OCI-LY7 (cell line): ENCODE measurements around the gene CMIP. TPM values are rescaled to one million over a fixed set of nuclear protein-coding genes. Genes with fewer than 3 reads are reported as not detected.

Experiments used
- BruUV-seq: library from RNA; stranded (reverse); fragments of 400-500 nt; replicated peaks from 2 replicates; lab custom pipeline; 2021; lab: Mats Ljungman, UMichigan
- CTCF ChIA-PET: fragments of 300-600 bp; sonication (Branson Sonifier 250); formaldehyde crosslinking; loops from one replicate; lab custom pipeline; 2022; ENCODE audit warnings: antibody characterized with exemption; ENCODE audit not compliant: unreplicated experiment; lab: Charles Lee
- POLR2A ChIA-PET: fragments of 300-600 bp; sonication (Branson Sonifier 250); formaldehyde crosslinking; loops from one replicate; lab custom pipeline; 2022; ENCODE audit warnings: antibody characterized with exemption; lab: Charles Lee
- DNase-seq: peaks from one replicate; pipeline ENCODE4 v3.0.0-alpha.2; 2015; ENCODE audit warnings: low spot score
- H2AFZ ChIP-seq: fragments of 200-600 bp; sonication (generic), shearing (Covaris generic); 2 replicates; pipeline ENCODE4 v1.6.1; 2014; ENCODE audit warnings: mild to moderate bottlenecking, antibody characterized with exemption, low read length, moderate library complexity
- H3K27ac ChIP-seq: fragments of 200-600 bp; sonication (generic); 2 replicates; pipeline ENCODE4 v1.5.1; 2014; ENCODE audit warnings: mixed run types, low read depth, mild to moderate bottlenecking, moderate library complexity, low read length, inconsistent platforms; ENCODE audit not compliant: poor library complexity, severe bottlenecking
- H3K36me3 ChIP-seq: fragments of 200-600 bp; sonication (generic); 2 replicates; pipeline ENCODE4 v1.6.1; 2014; ENCODE audit warnings: mild to moderate bottlenecking, antibody characterized with exemption, low read length, moderate library complexity, mixed read lengths; ENCODE audit not compliant: insufficient read depth
- H3K4me1 ChIP-seq: fragments of 200-600 bp; sonication (generic); 2 replicates; pipeline ENCODE4 v1.5.1; 2014; ENCODE audit warnings: mild to moderate bottlenecking, low read length; ENCODE audit not compliant: insufficient read depth, poor library complexity, severe bottlenecking
- H3K4me2 ChIP-seq: fragments of 200-600 bp; sonication (generic); 2 replicates; pipeline ENCODE4 v1.6.1; 2014; ENCODE audit warnings: mild to moderate bottlenecking, low read length
- H3K4me3 ChIP-seq: fragments of 200-600 bp; sonication (generic); 2 replicates; pipeline ENCODE4 v1.5.1; 2014; ENCODE audit warnings: mild to moderate bottlenecking, low read depth, low read length; ENCODE audit not compliant: poor library complexity, severe bottlenecking
- H3K79me2 ChIP-seq: fragments of 200-600 bp; sonication (generic); 2 replicates; pipeline ENCODE4 v1.6.1; 2016; ENCODE audit warnings: low read depth, mild to moderate bottlenecking, low read length, moderate library complexity, mixed read lengths; ENCODE audit not compliant: insufficient read depth
- H3K9me2 ChIP-seq: fragments of 200-600 bp; sonication (generic); 2 replicates; pipeline ENCODE4 v1.6.1; 2016; ENCODE audit warnings: mild to moderate bottlenecking, low read length, mixed read lengths; ENCODE audit not compliant: insufficient read depth
- H3K9me3 ChIP-seq: fragments of 200-600 bp; sonication (generic); 2 replicates; pipeline ENCODE4 v1.6.1; 2014; ENCODE audit warnings: mild to moderate bottlenecking, mixed run types, low read length, mixed read lengths
- H4K20me1 ChIP-seq: fragments of 200-600 bp; sonication (generic); 2 replicates; pipeline ENCODE4 v1.6.1; 2014; ENCODE audit warnings: mild to moderate bottlenecking, antibody characterized with exemption, low read length, moderate library complexity, mixed read lengths; ENCODE audit not compliant: insufficient read depth
- EZH2phosphoT487 ChIP-seq: fragments of 200-600 bp; sonication (generic); IDR thresholded peaks from 2 replicates; pipeline ENCODE4 v1.6.1; 2018; ENCODE audit warnings: low read depth, borderline replicate concordance, mild to moderate bottlenecking, mixed run types, antibody characterized with exemption, low read length, moderate library complexity, mixed read lengths
- intact Hi-C: fragments of 100-400 bp; cut with micrococcal nuclease; formaldehyde crosslinking; loops from one replicate; pipeline ENCODE4 v1.10.0; 2022; ENCODE audit not compliant: unreplicated experiment
- total RNA-seq, 2 experiments: library from RNA; depleted of rRNA in 1 of 2; stranded (reverse); fragments of >200 nt in 1 of 2; shearing (Covaris generic) in 1 of 2; gene quantifications; 2 replicates each; pipeline ENCODE4 v1.2.3, GENCODE V29; 2014 to 2022
- TF ChIP-seq, protein P1 (sequence below): fragments of 200-600 bp; sonication (generic); conservative IDR thresholded peaks from 2 replicates; pipeline ENCODE4 v1.5.1; 2014; ENCODE audit warnings: mild to moderate bottlenecking, antibody characterized with exemption, low read length, moderate library complexity, mixed read lengths

Gene CMIP
- total RNA-seq, 2 experiments from 2014 or later = 15.4 to 70.3 TPM

DNA sequence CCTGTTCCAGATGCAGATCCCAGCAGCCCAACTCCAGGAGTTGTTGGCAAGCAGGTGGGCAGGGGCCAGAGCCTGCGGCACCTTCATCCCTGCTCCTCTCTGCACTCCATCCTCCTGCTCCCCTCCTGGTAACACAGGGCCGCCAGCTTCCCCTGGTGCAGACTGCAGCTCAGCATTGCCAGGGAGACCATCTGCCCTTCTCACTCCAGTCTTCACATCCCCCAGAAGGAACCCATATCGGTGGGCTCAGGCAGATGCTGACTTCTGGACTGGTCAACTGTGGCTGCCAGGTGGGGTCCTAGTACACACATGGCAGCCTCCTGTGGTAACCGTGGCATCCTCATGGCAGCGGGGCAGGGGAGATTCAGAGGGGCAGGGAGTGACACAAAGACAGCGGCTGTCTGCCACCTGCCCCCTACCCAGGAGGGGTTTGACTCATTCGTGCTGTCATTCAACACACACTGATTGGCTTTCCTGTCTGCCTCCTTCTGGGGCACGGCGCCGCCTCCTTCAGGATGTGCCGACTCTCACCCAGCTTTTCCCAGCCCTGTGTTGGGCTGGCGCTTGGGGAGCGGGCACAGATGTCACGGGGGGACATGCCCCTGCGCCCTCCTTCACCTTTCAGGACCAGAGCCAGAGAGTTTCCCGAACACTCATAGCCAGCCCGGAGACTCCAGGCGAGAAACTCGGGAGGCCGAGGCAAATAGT lies 120.9 kb downstream of the CMIP start:
- Histone ChIP-seq H4K20me1 (no peaks in the 10 kb centered on the region), H3K4me1 (no peaks in the 10 kb centered on the region), H2AFZ (no peak overlapping the region), H3K4me2 (no peak overlapping the region), H3K9me2 (no peaks in the 10 kb centered on the region), H3K36me3 (no peaks in the 10 kb centered on the region), H3K27ac (no peak overlapping the region), H3K79me2 (no peaks in the 10 kb centered on the region), H3K9me3 (no peaks in the 10 kb centered on the region), H3K4me3 (no peak overlapping the region)
- ChIA-PET POLR2A (no interaction called here), CTCF (no interaction called here)
- no peak for TF ChIP-seq EZH2phosphoT487
- TF ChIP-seq, protein P1, sequence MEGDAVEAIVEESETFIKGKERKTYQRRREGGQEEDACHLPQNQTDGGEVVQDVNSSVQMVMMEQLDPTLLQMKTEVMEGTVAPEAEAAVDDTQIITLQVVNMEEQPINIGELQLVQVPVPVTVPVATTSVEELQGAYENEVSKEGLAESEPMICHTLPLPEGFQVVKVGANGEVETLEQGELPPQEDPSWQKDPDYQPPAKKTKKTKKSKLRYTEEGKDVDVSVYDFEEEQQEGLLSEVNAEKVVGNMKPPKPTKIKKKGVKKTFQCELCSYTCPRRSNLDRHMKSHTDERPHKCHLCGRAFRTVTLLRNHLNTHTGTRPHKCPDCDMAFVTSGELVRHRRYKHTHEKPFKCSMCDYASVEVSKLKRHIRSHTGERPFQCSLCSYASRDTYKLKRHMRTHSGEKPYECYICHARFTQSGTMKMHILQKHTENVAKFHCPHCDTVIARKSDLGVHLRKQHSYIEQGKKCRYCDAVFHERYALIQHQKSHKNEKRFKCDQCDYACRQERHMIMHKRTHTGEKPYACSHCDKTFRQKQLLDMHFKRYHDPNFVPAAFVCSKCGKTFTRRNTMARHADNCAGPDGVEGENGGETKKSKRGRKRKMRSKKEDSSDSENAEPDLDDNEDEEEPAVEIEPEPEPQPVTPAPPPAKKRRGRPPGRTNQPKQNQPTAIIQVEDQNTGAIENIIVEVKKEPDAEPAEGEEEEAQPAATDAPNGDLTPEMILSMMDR = no peak
- no peak for DNase-seq
- intact Hi-C loops = no loop called here
- no TSS peak for BruUV-seq

DNA sequence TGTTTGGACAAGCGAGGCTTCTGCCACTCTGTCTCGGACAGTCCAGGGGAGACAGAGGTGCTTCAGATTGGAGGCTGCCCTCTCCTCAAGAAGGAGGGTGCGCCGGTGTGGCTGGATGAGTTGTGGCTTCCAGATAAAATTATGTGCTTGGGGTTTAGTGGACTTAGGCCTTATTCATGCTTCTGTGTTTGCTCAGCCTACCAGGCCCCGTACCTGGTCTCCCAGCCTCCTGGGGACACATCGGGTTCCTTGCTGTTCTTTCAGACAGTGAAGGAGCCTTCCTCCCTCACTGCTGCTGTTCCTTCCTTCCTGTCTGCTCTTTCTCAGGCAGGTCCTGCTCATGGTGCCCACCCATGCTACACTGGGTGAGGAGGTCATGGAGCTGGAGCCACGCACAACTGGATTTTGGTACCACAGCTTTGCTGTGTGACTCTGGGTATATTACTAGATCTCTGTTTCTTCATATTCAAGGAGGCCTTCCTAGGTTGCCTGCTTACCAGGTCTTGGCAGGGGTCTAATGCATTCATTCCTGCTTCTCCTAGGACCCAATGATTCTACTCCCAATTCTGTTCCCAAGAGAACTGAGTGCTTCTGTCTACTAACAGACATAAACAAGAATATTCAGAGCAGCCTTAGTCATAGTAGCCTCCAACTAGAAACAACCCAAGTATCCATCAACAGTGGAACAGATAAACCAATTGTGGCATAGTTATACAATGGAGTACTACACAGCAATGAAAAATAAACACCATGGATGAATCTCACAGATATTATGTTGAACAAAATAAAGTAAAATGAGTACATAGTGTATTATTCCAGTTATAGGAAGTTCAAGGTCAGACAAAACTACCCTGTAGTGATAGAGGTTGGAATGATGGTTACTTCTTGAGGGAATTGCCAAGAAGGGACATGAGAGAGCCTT lies 121.7 kb downstream of the CMIP start:
- CTCF ChIA-PET = no interaction called here
- H3K4me2 ChIP-seq = no peak overlapping the region
- H2AFZ ChIP-seq = no peak overlapping the region
- no peaks in the 10 kb centered on the region for H3K36me3 ChIP-seq
- POLR2A ChIA-PET = no interaction called here
- H3K79me2 ChIP-seq = no peaks in the 10 kb centered on the region
- intact Hi-C loops = no loop called here
- H3K27ac ChIP-seq = no peak overlapping the region
- H3K4me1 ChIP-seq = no peaks in the 10 kb centered on the region
- TF ChIP-seq, protein P1 = no peak
- TF ChIP-seq EZH2phosphoT487 = no peak
- H4K20me1 ChIP-seq = no peaks in the 10 kb centered on the region
- no peak for DNase-seq
- no peaks in the 10 kb centered on the region for H3K9me3 ChIP-seq
- no TSS peak for BruUV-seq
- H3K9me2 ChIP-seq = no peaks in the 10 kb centered on the region
- no peak overlapping the region for H3K4me3 ChIP-seq

DNA sequence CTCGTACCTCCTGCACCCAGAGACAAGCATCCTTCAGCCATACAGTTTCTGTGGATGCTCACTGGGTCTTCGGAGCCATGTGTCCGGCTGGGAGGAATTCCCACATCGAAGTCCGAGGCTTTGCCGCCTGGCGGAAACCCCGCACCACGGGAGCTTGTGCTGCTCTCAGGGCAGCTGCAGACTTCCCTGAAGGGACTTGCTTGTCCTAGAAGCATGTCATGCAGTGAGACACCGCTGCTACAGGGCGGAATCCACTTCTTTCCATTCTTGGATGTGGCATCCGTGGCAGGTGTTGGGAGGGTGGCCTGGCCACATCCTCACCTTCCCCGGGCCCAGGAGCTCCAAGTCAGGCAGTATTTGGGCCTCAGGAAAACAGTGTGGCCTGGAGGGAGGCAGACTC lies 122.5 kb downstream of the CMIP start:
- DNase-seq = no peak
- BruUV-seq = no TSS peak
- no peak overlapping the region for H3K4me3 ChIP-seq
- H3K4me2 ChIP-seq = no peak overlapping the region
- no peaks in the 10 kb centered on the region for H3K79me2 ChIP-seq
- no peaks in the 10 kb centered on the region for H3K36me3 ChIP-seq
- no peaks in the 10 kb centered on the region for H3K9me3 ChIP-seq
- TF ChIP-seq, protein P1 = no peak
- no peak for TF ChIP-seq EZH2phosphoT487
- intact Hi-C loops = no loop called here
- no peak overlapping the region for H2AFZ ChIP-seq
- ChIA-PET POLR2A (no interaction called here), CTCF (no interaction called here)
- H3K9me2 ChIP-seq = no peaks in the 10 kb centered on the region
- no peaks in the 10 kb centered on the region for H3K4me1 ChIP-seq
- no peak overlapping the region for H3K27ac ChIP-seq
- H4K20me1 ChIP-seq = no peaks in the 10 kb centered on the region
